Measurements from ENCODE around the gene KCNMB4.

DNA sequence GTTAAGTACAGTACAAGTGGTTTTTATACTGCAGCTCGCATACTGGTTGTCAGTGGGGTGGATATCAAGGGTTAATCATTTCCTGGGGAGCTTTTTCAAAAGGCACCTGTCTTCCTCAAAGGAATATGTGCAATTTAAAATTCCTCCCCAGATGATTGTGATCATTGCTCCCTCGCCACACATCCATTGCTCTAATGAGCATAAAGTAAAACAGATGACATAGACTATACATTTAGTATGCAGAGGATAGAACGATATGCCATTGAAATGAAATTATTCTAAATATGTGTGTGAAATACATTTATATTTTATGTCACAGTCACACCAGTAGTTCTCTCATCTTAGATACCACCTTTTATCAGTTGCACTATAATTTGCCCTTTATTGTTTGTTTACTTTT is 36.4 kb upstream of the KCNMB4 start:
- TF ChIP-seq, protein P1, sequence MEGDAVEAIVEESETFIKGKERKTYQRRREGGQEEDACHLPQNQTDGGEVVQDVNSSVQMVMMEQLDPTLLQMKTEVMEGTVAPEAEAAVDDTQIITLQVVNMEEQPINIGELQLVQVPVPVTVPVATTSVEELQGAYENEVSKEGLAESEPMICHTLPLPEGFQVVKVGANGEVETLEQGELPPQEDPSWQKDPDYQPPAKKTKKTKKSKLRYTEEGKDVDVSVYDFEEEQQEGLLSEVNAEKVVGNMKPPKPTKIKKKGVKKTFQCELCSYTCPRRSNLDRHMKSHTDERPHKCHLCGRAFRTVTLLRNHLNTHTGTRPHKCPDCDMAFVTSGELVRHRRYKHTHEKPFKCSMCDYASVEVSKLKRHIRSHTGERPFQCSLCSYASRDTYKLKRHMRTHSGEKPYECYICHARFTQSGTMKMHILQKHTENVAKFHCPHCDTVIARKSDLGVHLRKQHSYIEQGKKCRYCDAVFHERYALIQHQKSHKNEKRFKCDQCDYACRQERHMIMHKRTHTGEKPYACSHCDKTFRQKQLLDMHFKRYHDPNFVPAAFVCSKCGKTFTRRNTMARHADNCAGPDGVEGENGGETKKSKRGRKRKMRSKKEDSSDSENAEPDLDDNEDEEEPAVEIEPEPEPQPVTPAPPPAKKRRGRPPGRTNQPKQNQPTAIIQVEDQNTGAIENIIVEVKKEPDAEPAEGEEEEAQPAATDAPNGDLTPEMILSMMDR (IDR thresholded peaks at IDR 0.05; ENCODE audit: low read depth, low read length) = no peak
- TF ChIP-seq EZH2phosphoT487 (IDR thresholded peaks at IDR 0.05; ENCODE audit: low read depth) = no peak
